ENCODE measurements around the gene EFS. TPM values are rescaled to one million over a fixed set of nuclear protein-coding genes. Genes with fewer than 3 reads are reported as not detected.

The EFS gene
- total RNA-seq, 1 donor from 2014 or later: 0.50 TPM

Other genes starting within 250 kb of the EFS start
- gene CEBPE, start 245.9 kb downstream of the EFS start, total RNA-seq: not detected in 2 replicates
- under 0.01 and 1.1 TPM in 2 replicates for gene SLC7A8, start 181.5 kb downstream of the EFS start, total RNA-seq
- 0.35 TPM in 1 of 2 replicates, not detected in the other for gene RNF212B, start 127.2 kb downstream of the EFS start, total RNA-seq
- 7.8 and 15.0 TPM in 2 replicates for gene HOMEZ, start 79.0 kb downstream of the EFS start, total RNA-seq
- gene PPP1R3E, start 62.3 kb downstream of the EFS start, total RNA-seq: 1.9 TPM in 2 replicates
- gene BCL2L2, start 58.3 kb downstream of the EFS start, total RNA-seq: 10.2 and 14.7 TPM in 2 replicates
- gene PABPN1, start 43.7 kb downstream of the EFS start, total RNA-seq: 60.8 and 80.0 TPM in 2 replicates
- gene SLC22A17, start 12.3 kb downstream of the EFS start, total RNA-seq: 1.2 and 33.0 TPM in 2 replicates
- gene IL25, start 7.6 kb upstream of the EFS start, total RNA-seq: not detected in 2 replicates
- gene CMTM5, start 11.9 kb upstream of the EFS start, total RNA-seq: not detected in 2 replicates
- not detected in 2 replicates for gene MYH6, start 43.1 kb upstream of the EFS start, total RNA-seq
- gene MYH7, start 70.5 kb upstream of the EFS start, total RNA-seq: under 0.01 TPM in 1 of 2 replicates, not detected in the other
- gene NGDN, start 104.5 kb upstream of the EFS start, total RNA-seq: 41.5 and 53.0 TPM in 2 replicates
- gene ZFHX2, start 186.6 kb upstream of the EFS start, total RNA-seq: 0.69 and 1.8 TPM in 2 replicates
- gene THTPA, start 191.1 kb upstream of the EFS start, total RNA-seq: 3.6 and 13.5 TPM in 2 replicates
- gene AP1G2, start 202.6 kb upstream of the EFS start, total RNA-seq: 51.2 and 55.9 TPM in 2 replicates
- not detected in 2 replicates for gene JPH4, start 213.6 kb upstream of the EFS start, total RNA-seq

Data from renal cortical epithelial cell (primary cell).